ENCODE measurements around the gene TFB1M. TPM values are rescaled to one million over a fixed set of nuclear protein-coding genes. Genes with fewer than 3 reads are reported as not detected.
A peak's percentile ranks its signal among the peaks of the same experiment; 100 is the strongest.

TFB1M gene
- total RNA-seq, 1 experiment from 2014 or later, result 19.5 TPM

DNA sequence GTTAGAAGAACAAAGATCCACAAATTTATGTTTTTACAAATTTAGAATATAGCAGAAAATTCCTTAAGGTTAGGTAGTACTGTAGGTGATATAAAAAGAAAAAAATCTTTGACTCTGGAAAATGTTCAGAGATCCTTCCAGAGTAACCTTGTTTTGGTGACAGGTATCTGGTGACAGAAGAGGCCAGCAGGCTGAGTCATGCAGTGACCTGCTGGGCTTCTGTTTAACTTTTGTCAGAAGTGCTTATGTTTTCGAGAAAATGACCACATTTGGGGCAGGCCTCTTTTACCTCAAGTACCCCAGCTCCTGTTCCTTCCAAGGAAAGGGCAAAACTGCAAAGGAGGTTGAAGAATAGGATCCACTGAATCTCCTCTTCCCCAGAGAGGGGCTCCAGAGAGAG is 60.9 kb downstream of the TFB1M start:
- CTCF ChIA-PET, result no interaction called here
- intact Hi-C loops (cut with micrococcal nuclease; ENCODE audit: unreplicated experiment), result no loop called here
- POLR2A ChIA-PET (ENCODE audit: unreplicated experiment), result interaction anchor here (0.6 kb wide), 1 partner anchor 32 kb away, joined by 3 read pairs; no protein-coding TSS in a partner anchor
- no peak for TF ChIP-seq EZH2 (IDR thresholded peaks at IDR 0.05; ENCODE audit: low read depth)
- TF ChIP-seq, protein P1, sequence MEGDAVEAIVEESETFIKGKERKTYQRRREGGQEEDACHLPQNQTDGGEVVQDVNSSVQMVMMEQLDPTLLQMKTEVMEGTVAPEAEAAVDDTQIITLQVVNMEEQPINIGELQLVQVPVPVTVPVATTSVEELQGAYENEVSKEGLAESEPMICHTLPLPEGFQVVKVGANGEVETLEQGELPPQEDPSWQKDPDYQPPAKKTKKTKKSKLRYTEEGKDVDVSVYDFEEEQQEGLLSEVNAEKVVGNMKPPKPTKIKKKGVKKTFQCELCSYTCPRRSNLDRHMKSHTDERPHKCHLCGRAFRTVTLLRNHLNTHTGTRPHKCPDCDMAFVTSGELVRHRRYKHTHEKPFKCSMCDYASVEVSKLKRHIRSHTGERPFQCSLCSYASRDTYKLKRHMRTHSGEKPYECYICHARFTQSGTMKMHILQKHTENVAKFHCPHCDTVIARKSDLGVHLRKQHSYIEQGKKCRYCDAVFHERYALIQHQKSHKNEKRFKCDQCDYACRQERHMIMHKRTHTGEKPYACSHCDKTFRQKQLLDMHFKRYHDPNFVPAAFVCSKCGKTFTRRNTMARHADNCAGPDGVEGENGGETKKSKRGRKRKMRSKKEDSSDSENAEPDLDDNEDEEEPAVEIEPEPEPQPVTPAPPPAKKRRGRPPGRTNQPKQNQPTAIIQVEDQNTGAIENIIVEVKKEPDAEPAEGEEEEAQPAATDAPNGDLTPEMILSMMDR (conservative IDR thresholded peaks at IDR 0.05), result no peak
- no peaks in the 10 kb centered on the region for H3K9me3 ChIP-seq (ENCODE audit: insufficient read depth, low read depth)
- H3K4me1 ChIP-seq (replicated peaks; ENCODE audit: insufficient read depth), result peaks cover 24% of the 10 kb centered on the region
- BruUV-seq (replicated peaks), result no TSS peak
- H3K79me2 ChIP-seq (ENCODE audit: low read depth), result no peaks in the 10 kb centered on the region
- H3K27me3 ChIP-seq (ENCODE audit: insufficient read depth, low read depth), result no peaks in the 10 kb centered on the region
- peaks cover 29% of the 10 kb centered on the region for H3F3A ChIP-seq (ENCODE audit: insufficient read depth, low read depth)
- H3K4me3 ChIP-seq, result no peak overlapping the region
- no peaks in the 10 kb centered on the region for H3K9me2 ChIP-seq (ENCODE audit: insufficient read depth)
- H4K20me1 ChIP-seq (ENCODE audit: insufficient read depth), result no peaks in the 10 kb centered on the region
- no peak overlapping the region for H2AFZ ChIP-seq
- H3K27ac ChIP-seq, result peak overlapping the region; percentile 63
- DNase-seq, result peak; percentile 9 to 60
- H3K4me2 ChIP-seq, result peak overlapping the region; percentile 22
- peaks cover 11% of the 10 kb centered on the region for H3K36me3 ChIP-seq (ENCODE audit: low read depth)

DNA sequence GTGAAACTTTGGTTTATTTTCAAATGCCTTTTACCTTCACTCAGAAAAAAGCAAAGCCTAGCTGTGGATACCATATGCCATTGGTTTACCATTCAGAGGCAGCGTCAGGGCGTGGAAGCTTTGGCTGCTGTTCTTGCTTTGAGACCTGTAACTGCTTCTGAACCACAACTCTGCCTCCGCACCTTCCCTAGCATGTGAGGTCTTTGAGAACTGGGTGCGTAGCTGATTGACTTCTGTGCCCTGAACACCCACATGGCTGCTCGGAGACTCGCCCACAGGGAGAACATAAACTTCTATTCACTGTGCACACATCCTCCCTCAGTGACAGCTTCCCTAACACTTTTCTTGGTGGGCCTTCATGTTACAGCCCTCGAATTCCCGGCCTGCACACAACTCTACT is 61.7 kb downstream of the TFB1M start:
- BruUV-seq (replicated peaks), result no TSS peak
- Histone ChIP-seq H3K9me2 (ENCODE audit: insufficient read depth) (no peaks in the 10 kb centered on the region), H4K20me1 (ENCODE audit: insufficient read depth) (no peaks in the 10 kb centered on the region), H3K4me1 (replicated peaks; ENCODE audit: insufficient read depth) (peaks cover 32% of the 10 kb centered on the region), H3K4me2 (no peak overlapping the region), H2AFZ (no peak overlapping the region), H3K27me3 (ENCODE audit: insufficient read depth, low read depth) (no peaks in the 10 kb centered on the region), H3K27ac (no peak overlapping the region), H3K79me2 (ENCODE audit: low read depth) (no peaks in the 10 kb centered on the region), H3F3A (ENCODE audit: insufficient read depth, low read depth) (peaks cover 36% of the 10 kb centered on the region), H3K4me3 (no peak overlapping the region), H3K9me3 (ENCODE audit: insufficient read depth, low read depth) (no peaks in the 10 kb centered on the region), H3K36me3 (ENCODE audit: low read depth) (peaks cover 11% of the 10 kb centered on the region)
- POLR2A ChIA-PET (ENCODE audit: unreplicated experiment), result interaction anchor here (0.6 kb wide), 1 partner anchor 381 kb away, joined by 6 read pairs; no protein-coding TSS in a partner anchor
- no peak for TF ChIP-seq EZH2 (IDR thresholded peaks at IDR 0.05; ENCODE audit: low read depth)
- TF ChIP-seq, protein P1 (conservative IDR thresholded peaks at IDR 0.05), result no peak
- intact Hi-C loops (cut with micrococcal nuclease; ENCODE audit: unreplicated experiment), result no loop called here
- CTCF ChIA-PET, result no interaction called here
- no peak for DNase-seq

DNA sequence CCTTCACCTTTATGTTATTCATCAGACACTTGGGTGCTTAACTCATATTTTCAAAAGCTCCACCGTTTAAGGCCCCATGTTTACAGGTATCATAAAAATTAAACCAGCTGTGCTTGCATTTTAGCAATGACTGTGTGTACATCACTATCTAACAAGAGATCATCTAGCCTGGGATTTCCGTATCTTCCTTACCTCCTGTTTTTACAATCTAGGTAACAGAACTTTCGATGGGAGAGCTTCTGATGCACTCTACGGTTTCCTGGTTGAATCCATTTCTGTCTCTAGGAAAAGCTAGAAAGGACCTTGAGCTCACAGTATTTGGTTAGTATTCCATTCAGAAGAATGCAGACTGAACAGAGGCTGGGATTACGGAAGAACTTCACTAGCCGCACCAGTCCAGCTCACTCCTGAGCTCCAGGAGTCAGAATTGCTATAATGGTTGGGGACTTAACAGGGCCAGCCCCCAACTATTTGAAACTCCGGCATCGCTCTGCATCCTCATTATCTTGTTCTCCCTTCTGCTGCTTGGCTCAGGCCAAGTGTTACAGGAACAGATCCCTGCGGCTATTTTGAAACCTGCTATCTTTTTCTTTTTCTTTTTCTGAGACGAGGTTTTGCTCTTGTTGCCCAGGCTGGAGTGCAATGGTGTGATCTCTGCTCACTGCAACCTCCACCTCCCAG is 63.4 kb downstream of the TFB1M start:
- Histone ChIP-seq H3K4me2 (no peak overlapping the region), H3K9me2 (ENCODE audit: insufficient read depth) (no peaks in the 10 kb centered on the region), H3K79me2 (ENCODE audit: low read depth) (no peaks in the 10 kb centered on the region), H4K20me1 (ENCODE audit: insufficient read depth) (no peaks in the 10 kb centered on the region), H3K27ac (no peak overlapping the region), H2AFZ (no peak overlapping the region), H3K9me3 (ENCODE audit: insufficient read depth, low read depth) (peaks cover 10% of the 10 kb centered on the region; the same call in 1 of the 2 replicates), H3K4me1 (replicated peaks; ENCODE audit: insufficient read depth) (peaks cover 41% of the 10 kb centered on the region), H3K4me3 (no peak overlapping the region), H3K27me3 (ENCODE audit: insufficient read depth, low read depth) (no peaks in the 10 kb centered on the region), H3F3A (ENCODE audit: insufficient read depth, low read depth) (peaks cover 48% of the 10 kb centered on the region), H3K36me3 (ENCODE audit: low read depth) (peaks cover 14% of the 10 kb centered on the region)
- no peak for DNase-seq
- no TSS peak for BruUV-seq (replicated peaks)
- intact Hi-C loops (cut with micrococcal nuclease; ENCODE audit: unreplicated experiment), result no loop called here
- ChIA-PET POLR2A (ENCODE audit: unreplicated experiment) (interaction anchor here (0.7 kb wide), 1 partner anchor 25 kb away, joined by 4 read pairs; no protein-coding TSS in a partner anchor), CTCF (interaction anchor here (0.5 to 0.6 kb wide), 2 partner anchors 31 to 87 kb away, joined by 3 read pairs; no protein-coding TSS in a partner anchor)
- TF ChIP-seq, protein P1 (conservative IDR thresholded peaks at IDR 0.05), result no peak
- TF ChIP-seq EZH2 (IDR thresholded peaks at IDR 0.05; ENCODE audit: low read depth), result no peak
